ENCODE measurements around the gene SLC17A9. TPM values are rescaled to one million over a fixed set of nuclear protein-coding genes. Genes with fewer than 3 reads are reported as not detected.

Gene SLC17A9
- total RNA-seq = 10 to 100 TPM; 78.5 to 78.7 TPM

DNA sequence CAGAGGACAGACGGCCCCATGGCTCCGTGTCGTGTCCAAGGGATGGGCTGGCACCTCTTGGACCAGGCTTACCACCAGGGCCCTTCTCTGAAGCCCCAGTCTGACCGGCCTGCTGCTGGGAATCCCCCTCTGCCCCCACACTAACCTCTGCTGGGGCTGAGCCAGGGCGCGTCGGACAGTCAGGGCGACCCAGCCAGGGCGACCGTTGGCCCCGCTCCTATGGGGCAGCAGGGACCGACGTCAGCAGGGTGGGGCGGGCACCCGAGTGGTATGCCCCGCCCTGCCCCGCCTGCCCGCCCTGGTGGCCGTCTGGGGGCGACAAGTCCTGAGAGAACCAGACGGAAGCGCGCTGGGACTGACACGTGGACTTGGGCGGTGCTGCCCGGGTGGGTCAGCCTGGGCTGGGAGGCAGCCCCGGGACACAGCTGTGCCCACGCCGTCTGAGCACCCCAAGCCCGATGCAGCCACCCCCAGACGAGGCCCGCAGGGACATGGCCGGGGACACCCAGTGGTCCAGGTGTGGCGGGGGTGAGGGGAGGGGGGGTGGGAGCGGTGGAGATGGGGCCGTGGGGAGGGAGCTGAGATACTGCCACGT lies at the start of gene SLC17A9:
Gene SLC17A9 (plus strand): TSS at position 337 of the 595 bp plus-strand sequence. CDS start 122 bp downstream, at position 459.
- Mint-ChIP-seq H3K36me3 (ENCODE audit: low read depth) (peaks cover 51% of the 10 kb centered on the region), H3K27me3 (no peaks in the 10 kb centered on the region), H3K4me1 (ENCODE audit: low read depth) (peaks cover 20% of the 10 kb centered on the region), H3K4me3 (peak within 1 kb of the TSS; percentile 85), H3K27ac (peak within 1 kb of the TSS; percentile 90), H3K9me3 (no peaks in the 10 kb centered on the region)
- DNase-seq (peak; percentile 88), ATAC-seq (peak; percentile 72)
- intact Hi-C loops (cut with micrococcal nuclease) = loop anchor here (10.0 kb wide), 1 partner anchor 48 kb away; no protein-coding TSS in a partner anchor
- ChIA-PET CTCF (interaction anchor here (1.6 to 3.2 kb wide), 2 partner anchors 20 to 28 kb away, joined by 4 to 17 read pairs; no protein-coding TSS in a partner anchor), POLR2A (interaction anchor here (0.9 to 3.3 kb wide), 7 partner anchors 8 to 52 kb away, joined by 3 to 29 read pairs (median 4); partner anchors contain the start of gene GID8)
- no peak for TF ChIP-seq CTCF (IDR thresholded peaks at IDR 0.05)

DNA sequence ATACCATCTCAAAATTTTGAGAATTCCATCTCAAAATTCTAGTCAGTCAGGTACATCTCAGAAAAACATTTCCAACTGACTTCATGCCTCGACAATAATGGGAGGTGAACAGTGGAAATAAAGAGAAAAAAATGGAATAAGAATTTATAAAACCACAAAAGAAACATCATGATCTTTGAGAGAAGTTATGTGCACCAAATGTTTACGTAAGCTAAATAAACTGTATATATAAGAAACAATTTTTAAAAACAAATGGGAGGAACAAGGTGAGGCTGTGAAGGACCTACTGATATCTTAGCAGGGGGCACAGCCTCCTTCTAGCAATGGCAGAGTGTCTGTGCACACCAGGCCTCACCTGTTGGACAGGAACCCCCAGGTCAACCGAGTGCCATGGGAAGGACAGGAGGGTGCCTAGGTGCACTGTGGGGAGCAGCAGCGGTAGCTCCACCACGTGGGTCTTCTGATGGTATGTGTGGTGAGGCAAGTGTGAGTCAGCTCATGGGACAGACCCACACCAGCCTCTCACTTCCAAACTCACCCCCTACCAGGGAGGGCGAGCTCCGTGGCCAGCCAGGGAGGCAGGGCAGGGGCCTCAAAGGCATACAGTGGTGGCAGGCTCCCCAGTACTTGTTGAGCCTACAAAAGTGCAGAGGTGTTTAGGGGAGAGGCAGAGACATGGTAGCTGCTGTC lies 49.4 kb upstream of the SLC17A9 start:
- Mint-ChIP-seq H3K27ac (peak overlapping the region; percentile 40), H3K36me3 (ENCODE audit: low read depth) (peaks cover 54% of the 10 kb centered on the region), H3K4me1 (ENCODE audit: low read depth) (peaks cover 45% of the 10 kb centered on the region), H3K9me3 (no peaks in the 10 kb centered on the region), H3K4me3 (no peak overlapping the region), H3K27me3 (no peaks in the 10 kb centered on the region)
- POLR2A ChIA-PET = interaction anchor here (0.6 to 3.2 kb wide), 10 partner anchors 9 to 47 kb away, joined by 3 to 20 read pairs (median 6); partner anchors contain the start of gene GID8
- peak; percentile 35 for ATAC-seq
- no peak for TF ChIP-seq CTCF (IDR thresholded peaks at IDR 0.05)
- intact Hi-C loops (cut with micrococcal nuclease) = loop anchor here (10.0 kb wide), 1 partner anchor 52 kb away; the partner anchor contains the start of gene SLC17A9
- CTCF ChIA-PET = interaction anchor here (0.6 to 7.4 kb wide), 8 partner anchors 12 to 109 kb away, joined by 3 to 113 read pairs (median 4); no protein-coding TSS in a partner anchor
- peak; percentile 33 for DNase-seq

- CTCF ChIA-PET = interaction anchor here (0.6 to 1.2 kb wide), 2 partner anchors 12 to 23 kb away, joined by 3 read pairs; no protein-coding TSS in a partner anchor
- intact Hi-C loops (cut with micrococcal nuclease) = loop anchor here (10.0 kb wide), 1 partner anchor 49 kb away; the partner anchor contains the start of gene SLC17A9
- H3K27me3 Mint-ChIP-seq = no peaks in the 10 kb centered on the region
- ATAC-seq (no peak), DNase-seq (no peak)
- no peaks in the 10 kb centered on the region for H3K9me3 Mint-ChIP-seq
- H3K36me3 Mint-ChIP-seq (ENCODE audit: low read depth) = peaks cover 71% of the 10 kb centered on the region
- no peak overlapping the region for H3K4me3 Mint-ChIP-seq
- H3K27ac Mint-ChIP-seq = peak overlapping the region; percentile 3
- POLR2A ChIA-PET = interaction anchor here (0.7 to 6.4 kb wide), 2 partner anchors 14 to 32 kb away, joined by 3 to 50 read pairs; no protein-coding TSS in a partner anchor
- H3K4me1 Mint-ChIP-seq (ENCODE audit: low read depth) = peaks cover 30% of the 10 kb centered on the region
- TF ChIP-seq CTCF (IDR thresholded peaks at IDR 0.05) = no peak
Measured at GRCh38 chr20:62905536-62906117, 46.9 kb upstream of the SLC17A9 start.

DNA sequence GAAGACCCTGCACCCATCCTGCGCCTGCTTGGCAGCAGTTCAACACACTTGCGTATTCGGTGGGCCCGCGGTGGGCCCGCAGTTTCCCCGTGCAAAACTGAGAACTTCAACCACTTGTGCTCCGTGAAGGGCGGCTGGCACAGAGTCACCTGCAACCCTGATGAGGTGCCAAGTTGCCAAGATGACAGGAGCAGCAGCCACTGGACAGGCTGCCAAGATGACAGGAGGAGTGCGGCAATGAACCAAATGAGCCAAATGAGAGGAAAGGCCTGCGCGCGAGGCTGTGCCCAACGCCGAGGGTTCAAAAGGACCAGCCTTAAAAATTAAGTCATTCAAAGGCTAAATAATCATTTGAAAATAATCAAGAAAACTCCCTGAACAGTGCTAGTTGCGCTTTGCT lies 46.3 kb upstream of the SLC17A9 start:
- CTCF ChIA-PET = interaction anchor here (1.2 to 3.5 kb wide), 3 partner anchors 13 to 103 kb away, joined by 3 to 104 read pairs (median 3); no protein-coding TSS in a partner anchor
- TF ChIP-seq CTCF (IDR thresholded peaks at IDR 0.05) = no peak
- H3K27me3 Mint-ChIP-seq = no peaks in the 10 kb centered on the region
- intact Hi-C loops (cut with micrococcal nuclease) = loop anchor here (10.0 kb wide), 1 partner anchor 49 kb away; the partner anchor contains the start of gene SLC17A9
- H3K9me3 Mint-ChIP-seq = no peaks in the 10 kb centered on the region
- H3K4me1 Mint-ChIP-seq (ENCODE audit: low read depth) = peaks cover 28% of the 10 kb centered on the region
- POLR2A ChIA-PET = interaction anchor here (6.4 kb wide), 1 partner anchor 13 kb away, joined by 50 read pairs; no protein-coding TSS in a partner anchor
- peaks cover 71% of the 10 kb centered on the region for H3K36me3 Mint-ChIP-seq (ENCODE audit: low read depth)
- ATAC-seq (no peak), DNase-seq (no peak)
- H3K4me3 Mint-ChIP-seq = no peak overlapping the region
- H3K27ac Mint-ChIP-seq = no peak overlapping the region
